ENCODE results near the gene COMMD7. TPM values are rescaled to one million over a fixed set of nuclear protein-coding genes. Genes with fewer than 3 reads are reported as not detected.

Gene COMMD7
- total RNA-seq, 4 donors from 2014 or later, result 30.2 to 55.8 (median 42.6) TPM

DNA sequence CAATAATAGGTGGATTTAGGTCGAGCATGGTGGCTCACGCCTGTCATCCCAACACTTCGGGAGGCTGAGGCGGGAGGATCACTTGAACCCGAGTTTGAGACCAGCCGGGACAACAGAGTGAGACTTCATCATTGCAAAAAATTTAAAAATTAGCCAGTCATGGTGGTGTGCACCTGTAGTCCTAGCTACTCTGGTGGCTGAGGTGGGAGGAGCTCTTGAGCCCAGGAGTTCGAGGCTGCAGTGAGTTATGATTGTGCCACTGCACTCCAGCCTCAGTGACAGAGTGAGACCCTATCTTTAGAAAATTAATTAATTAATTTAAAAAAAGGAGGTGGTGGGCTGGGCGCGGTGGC is 56.1 kb downstream of the COMMD7 start:
- H3K9me3 ChIP-seq, result no peaks in the 10 kb centered on the region
- no peaks in the 10 kb centered on the region for H3K27me3 ChIP-seq
- 95 to 98% methylated on average over 6 to 9 of the region's 9 CpGs for WGBS, 2 donors
- H3K4me3 ChIP-seq (replicated peaks in 1 of 3), result no peak overlapping the region
- no peaks in the 10 kb centered on the region for H3K36me3 ChIP-seq
- no peak for DNase-seq
- intact Hi-C loops (cut with DNase I), result no loop called here
- no peak overlapping the region for H3K27ac ChIP-seq
- H3K4me1 ChIP-seq, result no peaks in the 10 kb centered on the region
- TF ChIP-seq, protein P1, sequence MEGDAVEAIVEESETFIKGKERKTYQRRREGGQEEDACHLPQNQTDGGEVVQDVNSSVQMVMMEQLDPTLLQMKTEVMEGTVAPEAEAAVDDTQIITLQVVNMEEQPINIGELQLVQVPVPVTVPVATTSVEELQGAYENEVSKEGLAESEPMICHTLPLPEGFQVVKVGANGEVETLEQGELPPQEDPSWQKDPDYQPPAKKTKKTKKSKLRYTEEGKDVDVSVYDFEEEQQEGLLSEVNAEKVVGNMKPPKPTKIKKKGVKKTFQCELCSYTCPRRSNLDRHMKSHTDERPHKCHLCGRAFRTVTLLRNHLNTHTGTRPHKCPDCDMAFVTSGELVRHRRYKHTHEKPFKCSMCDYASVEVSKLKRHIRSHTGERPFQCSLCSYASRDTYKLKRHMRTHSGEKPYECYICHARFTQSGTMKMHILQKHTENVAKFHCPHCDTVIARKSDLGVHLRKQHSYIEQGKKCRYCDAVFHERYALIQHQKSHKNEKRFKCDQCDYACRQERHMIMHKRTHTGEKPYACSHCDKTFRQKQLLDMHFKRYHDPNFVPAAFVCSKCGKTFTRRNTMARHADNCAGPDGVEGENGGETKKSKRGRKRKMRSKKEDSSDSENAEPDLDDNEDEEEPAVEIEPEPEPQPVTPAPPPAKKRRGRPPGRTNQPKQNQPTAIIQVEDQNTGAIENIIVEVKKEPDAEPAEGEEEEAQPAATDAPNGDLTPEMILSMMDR (IDR thresholded peaks at IDR 0.05), result no peak
- TF ChIP-seq POLR2A (IDR thresholded peaks at IDR 0.05), result no peak

DNA sequence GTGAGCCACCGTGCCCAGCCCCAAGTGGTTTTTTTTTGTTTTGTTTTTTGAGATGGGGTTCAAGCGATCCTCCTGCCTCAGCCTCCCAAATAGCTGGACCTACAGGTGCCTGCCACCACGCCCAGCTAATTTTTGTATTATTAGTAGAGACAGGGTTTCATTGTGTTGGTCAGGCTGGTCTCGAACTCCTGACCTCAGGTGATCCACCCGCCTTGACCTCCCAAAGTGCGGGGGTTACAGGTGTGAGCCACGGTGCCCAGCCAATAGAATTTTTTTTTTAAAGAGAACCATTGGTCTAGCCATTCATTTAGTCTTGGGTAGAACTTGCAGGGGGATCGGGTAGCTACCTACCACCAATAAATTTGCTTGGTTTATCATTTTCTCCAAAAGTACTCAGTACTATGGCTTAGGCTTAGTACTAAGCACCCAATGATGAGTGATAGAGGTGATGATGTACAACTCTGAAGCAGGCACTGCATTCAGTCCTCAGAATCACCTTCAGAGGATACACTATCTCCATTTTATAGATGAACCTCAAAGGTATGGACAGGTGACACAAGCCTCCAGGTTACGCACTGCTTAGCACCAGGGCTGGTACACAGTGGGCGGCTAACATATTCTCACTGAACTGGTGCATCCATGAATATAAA is 56.6 kb downstream of the COMMD7 start:
- intact Hi-C loops (cut with DNase I), result no loop called here
- no peak overlapping the region for H3K27ac ChIP-seq
- WGBS, 2 donors, result 93 to 98% methylated on average over 10 of the region's 10 CpGs
- H3K9me3 ChIP-seq, result no peaks in the 10 kb centered on the region
- no peak overlapping the region for H3K4me3 ChIP-seq (replicated peaks in 1 of 3)
- TF ChIP-seq, protein P1 (IDR thresholded peaks at IDR 0.05), result no peak
- TF ChIP-seq POLR2A (IDR thresholded peaks at IDR 0.05), result no peak
- no peaks in the 10 kb centered on the region for H3K36me3 ChIP-seq
- no peak for DNase-seq
- H3K27me3 ChIP-seq, result no peaks in the 10 kb centered on the region
- no peaks in the 10 kb centered on the region for H3K4me1 ChIP-seq

GRCh38 chr20:32685541-32686529 is 57.4 kb downstream of the COMMD7 start:
- Histone ChIP-seq H3K4me3 (replicated peaks in 1 of 3) (no peak overlapping the region), H3K27me3 (no peaks in the 10 kb centered on the region), H3K4me1 (no peaks in the 10 kb centered on the region), H3K36me3 (no peaks in the 10 kb centered on the region), H3K9me3 (no peaks in the 10 kb centered on the region), H3K27ac (peak overlapping the region in 1 of 3 donors; percentile 21)
- no peak for DNase-seq
- intact Hi-C loops (cut with DNase I), result no loop called here
- TF ChIP-seq, protein P1 (IDR thresholded peaks at IDR 0.05), result no peak
- TF ChIP-seq POLR2A (IDR thresholded peaks at IDR 0.05), result no peak
- 69 to 71% methylated on average over 17 of the region's 17 CpGs for WGBS, 2 donors

DNA sequence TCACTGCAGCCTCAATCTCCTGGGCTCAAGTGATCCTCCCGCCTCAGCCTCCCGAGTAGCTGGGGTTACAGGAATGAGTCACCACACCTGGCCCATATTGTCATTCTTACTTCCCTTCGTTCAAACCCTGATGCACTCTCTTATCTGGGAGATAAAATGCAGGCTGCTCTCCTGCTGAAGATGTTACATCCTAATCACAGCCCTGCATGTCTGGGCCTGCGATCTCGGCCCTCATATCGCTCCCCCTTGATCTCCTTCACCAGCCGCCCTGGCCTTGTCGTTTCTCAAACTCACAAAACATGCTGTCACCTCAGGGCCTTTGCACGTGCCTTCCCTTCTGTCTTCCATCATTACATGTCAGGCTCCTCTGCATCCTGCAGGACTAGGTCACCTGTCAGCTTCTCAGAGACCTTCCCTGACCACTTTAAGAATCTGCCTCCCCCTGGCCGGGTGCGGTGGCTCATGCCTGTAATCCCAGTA is 60.7 kb downstream of the COMMD7 start:
- no peak overlapping the region for H3K27ac ChIP-seq
- no peaks in the 10 kb centered on the region for H3K27me3 ChIP-seq
- H3K9me3 ChIP-seq, result no peaks in the 10 kb centered on the region
- no peaks in the 10 kb centered on the region for H3K36me3 ChIP-seq
- intact Hi-C loops (cut with DNase I), result no loop called here
- H3K4me1 ChIP-seq, result no peaks in the 10 kb centered on the region
- no peak overlapping the region for H3K4me3 ChIP-seq (replicated peaks in 1 of 3)
- DNase-seq, result no peak
- WGBS, 2 donors, result 88 to 95% methylated on average over 11 of the region's 11 CpGs
- TF ChIP-seq POLR2A (IDR thresholded peaks at IDR 0.05), result no peak
- TF ChIP-seq, protein P1 (IDR thresholded peaks at IDR 0.05), result no peak
